Body of pancreas (tissue), 4 donors: ENCODE data around the gene CCDC116. TPM values are rescaled to one million over a fixed set of nuclear protein-coding genes. Genes with fewer than 3 reads are reported as not detected.

Experiments used
- ATAC-seq: fragments of 150-250 bp; one replicate; pipeline ENCODE4 v1.9.1; 2016
- DNase-seq, 4 donors: peaks; one replicate each; pipeline ENCODE4 v3.0.0-alpha.2; 2019
- H3K27ac ChIP-seq, 4 donors: fragments of 200-600 bp; sonication (generic); 1 replicate in 3 of 4; 2 replicates in 1 of 4; pipeline versions ENCODE4 v1.5.1 to v1.6.1; 2016 to 2019; ENCODE audit warnings: mild to moderate bottlenecking in 1 of 4, mixed read lengths in 1 of 4, moderate library complexity in 1 of 4
- H3K27me3 ChIP-seq, 2 donors: fragments of 200-600 bp; sonication (generic); one replicate each; pipeline ENCODE4 v1.6.0; 2016; ENCODE audit warnings: mild to moderate bottlenecking in 1 of 2
- H3K36me3 ChIP-seq, 2 donors: fragments of 200-600 bp; sonication (generic); replicated peaks in 1 of 2; 2 replicates each; pipeline ENCODE4 v1.5.1; 2016; ENCODE audit warnings: low read depth in 2 of 2; ENCODE audit not compliant: insufficient read depth in 1 of 2
- H3K4me1 ChIP-seq: fragments of 200-600 bp; sonication (generic); one replicate; pipeline ENCODE4 v1.6.0; 2016
- H3K4me3 ChIP-seq, 2 donors: fragments of 200-600 bp; sonication (generic); 1 replicate in 1 of 2; 2 replicates in 1 of 2; pipeline ENCODE4 v1.5.1; 2016 to 2019
- H3K9me3 ChIP-seq, 3 donors: fragments of 200-600 bp; sonication (generic); 1 replicate in 2 of 3; 2 replicates in 1 of 3; pipeline ENCODE4 v1.5.1; 2016
- CTCF ChIP-seq, 7 experiments: fragments of 450-650 bp in 4 of 7; fragments of 200-600 bp in 3 of 7; sonication (generic) in 3 of 7; IDR thresholded peaks; one replicate each; pipeline ENCODE4 v1.5.1; 2016 to 2019; ENCODE audit warnings: antibody characterized with exemption in 7 of 7
- POLR2A ChIP-seq, 3 donors: fragments of 450-650 bp; IDR thresholded peaks; one replicate each; pipeline ENCODE4 v1.6.1; 2016; ENCODE audit warnings: antibody characterized with exemption in 3 of 3, mild to moderate bottlenecking in 2 of 3
- WGBS, 2 donors: methylation state at CpG; one replicate each; pipeline ENCODE4 v1.1.5; 2017; 5-methylcytosine and 5-hydroxymethylcytosine counted together
- intact Hi-C: fragments of 100-400 bp; cut with DNase I; formaldehyde crosslinking; loops from one replicate; pipeline ENCODE4 v1.15.1; 2023
- microRNA counts, 2 donors: library from miRNA; unstranded; fragments of <30 nt; microRNA quantifications; one replicate each; lab custom pipeline; 2017
- microRNA-seq, 2 donors: library from miRNA; unstranded; fragments of <30 nt; microRNA quantifications; one replicate each; pipeline ENCODE4, GENCODE V29; 2016; ENCODE audit warnings: borderline number of aligned reads in 2 of 2, borderline replicate concordance in 2 of 2
- small RNA-seq: library from RNA; depleted of rRNA; stranded (forward); fragments of <200 nt; gene quantifications from one replicate; pipeline ENCODE3, GENCODE V24; 2016
- total RNA-seq, 2 donors: library from RNA; depleted of rRNA; stranded (reverse); fragments of >200 nt; gene quantifications; one replicate each; pipeline ENCODE4 v1.1.0, GENCODE V29; 2016

The CCDC116 gene
- total RNA-seq, 2 donors from 2014 or later, result 0.52 TPM; not detected in 1

GRCh38 chr22:21684492-21685163 lies 52.1 kb downstream of the CCDC116 start:
- 84 to 91% methylated on average over 9 to 19 of the region's 19 CpGs for WGBS, 2 donors
- intact Hi-C loops, result no loop called here
- no peaks in the 10 kb centered on the region for H3K9me3 ChIP-seq
- no peak overlapping the region for H3K4me3 ChIP-seq
- H3K4me1 ChIP-seq, result peaks cover 78% of the 10 kb centered on the region
- H3K27ac ChIP-seq, result peak overlapping the region; percentile 41 to 89 (median 67)
- H3K36me3 ChIP-seq, result peaks cover 0 to 9% of the 10 kb centered on the region in 2 donors
- H3K27me3 ChIP-seq, result no peaks in the 10 kb centered on the region
- ATAC-seq (no peak), DNase-seq (no peak)
- TF ChIP-seq CTCF (IDR thresholded peaks at IDR 0.05) (no peak), POLR2A (IDR thresholded peaks at IDR 0.05) (no peak)

GRCh38 chr22:21685164-21685513 lies 52.6 kb downstream of the CCDC116 start:
- DNase-seq (peak in 1 of 4 donors; percentile 35), ATAC-seq (no peak)
- Histone ChIP-seq H3K4me1 (peaks cover 81% of the 10 kb centered on the region), H3K4me3 (no peak overlapping the region), H3K27me3 (no peaks in the 10 kb centered on the region), H3K36me3 (peaks cover 0 to 9% of the 10 kb centered on the region in 2 donors), H3K9me3 (no peaks in the 10 kb centered on the region), H3K27ac (peak overlapping the region; percentile 41 to 89 (median 67))
- no peak for TF ChIP-seq CTCF (IDR thresholded peaks at IDR 0.05)
- WGBS, 2 donors, result 42 to 77% methylated on average over 6 to 7 of the region's 8 CpGs
- intact Hi-C loops, result no loop called here

- no peaks in the 10 kb centered on the region for H3K27me3 ChIP-seq
- H3K4me3 ChIP-seq, result no peak overlapping the region
- intact Hi-C loops, result no loop called here
- H3K27ac ChIP-seq, result peak overlapping the region; percentile 80 to 89 (median 86)
- peak in 1 of 4 donors; percentile 33 for DNase-seq
- H3K36me3 ChIP-seq, result peaks cover 0 to 7% of the 10 kb centered on the region in 2 donors
- ATAC-seq, result no peak
- no peak for TF ChIP-seq CTCF (IDR thresholded peaks at IDR 0.05)
- no peak for TF ChIP-seq POLR2A (IDR thresholded peaks at IDR 0.05)
- WGBS, 2 donors, result 67 to 74% methylated on average over 1 to 8 of the region's 8 CpGs
- H3K4me1 ChIP-seq, result peaks cover 85% of the 10 kb centered on the region
- H3K9me3 ChIP-seq, result no peaks in the 10 kb centered on the region
These were observed 53.6 kb downstream of the CCDC116 start for GRCh38 chr22:21686193-21686608.

MicroRNA genes within 50 kb of the gene (microRNA counts, 767-probe panel; counts per million panel counts)
- microRNA hsa-miR-130b-3p (lab: Ali Mortazavi, UCI) (736 to 5,419 counts per million in 2 donors), microRNA hsa-miR-301b (lab: Ali Mortazavi, UCI) (0 to 736 counts per million in 2 donors)

Small RNAs within 50 kb of the gene (microRNA-seq; reads per million reads assigned to microRNA genes)
- gene MIR130B (2,589 to 4,041 reads per million in 2 donors), gene MIR301B (0.45 to 0.93 reads per million in 2 donors)

Small RNAs within 50 kb of the gene (small RNA-seq; reads per million reads assigned to genes)
- gene MIR301B, result 2.3 reads per million, percentile 74 among the genes with 10 or more reads in this experiment

Other genes with a start within 250 kb of the CCDC116 start
- not detected for gene RIMBP3B, start 249.0 kb upstream of the CCDC116 start, total RNA-seq
- 1 to 10 TPM; 2.9 to 4.0 TPM for gene HIC2, start 215.4 kb upstream of the CCDC116 start, total RNA-seq
- gene TMEM191C, start 165.4 kb upstream of the CCDC116 start, total RNA-seq, result under 1 TPM in 1 of 2 donors, not detected in 1; 0.33 TPM
- under 1 TPM in 1 of 2 donors, not detected in 1; under 0.01 TPM for gene RIMBP3C, start 81.3 kb upstream of the CCDC116 start, total RNA-seq
- gene UBE2L3, start 65.0 kb upstream of the CCDC116 start, total RNA-seq, result 10 to 100 TPM; 17.4 to 33.3 TPM
- gene YDJC, start 2.7 kb upstream of the CCDC116 start, total RNA-seq, result 10 to 100 TPM; 45.7 to 63.0 TPM
- 100 to 1,000 TPM in 1 of 2 donors, 10 to 100 TPM in 1; 47.5 to 115 TPM for gene SDF2L1, start 9.5 kb downstream of the CCDC116 start, total RNA-seq
- 10 to 100 TPM; 44.9 to 94.9 TPM for gene PPIL2, start 33.3 kb downstream of the CCDC116 start, total RNA-seq
- gene YPEL1, start 103.0 kb downstream of the CCDC116 start, total RNA-seq, result 1 to 10 TPM; 1.6 to 4.4 TPM
- 10 to 100 TPM; 25.4 to 44.1 TPM for gene MAPK1, start 234.9 kb downstream of the CCDC116 start, total RNA-seq